Right atrium auricular region (tissue), 2 donors: ENCODE data around the gene NPAT. TPM values are rescaled to one million over a fixed set of nuclear protein-coding genes. Genes with fewer than 3 reads are reported as not detected.
"Not testable (repeated sequence)": the region's sequence is repeated elsewhere in the genome, so short reads cannot be mapped to it uniquely, and the experiment has no call there.

Experiments
- DNase-seq: peaks from one replicate; pipeline ENCODE4 v3.0.0-alpha.2; 2019; ENCODE audit warnings: low spot score
- H3K27ac ChIP-seq, 2 donors: fragments of 200-600 bp; sonication (generic); 1 replicate in 1 of 2; 2 replicates in 1 of 2; pipeline ENCODE4 v1.5.1; 2016 to 2019
- H3K27me3 ChIP-seq, 2 donors: fragments of 200-600 bp; sonication (generic); one replicate each; pipeline versions ENCODE4 v1.5.1 to v1.6.0; 2017 to 2019
- H3K36me3 ChIP-seq: fragments of 200-600 bp; sonication (generic); one replicate; pipeline ENCODE4 v1.5.1; 2016
- H3K4me1 ChIP-seq, 2 donors: fragments of 200-600 bp; sonication (generic); one replicate each; pipeline versions ENCODE4 v1.5.1 to v1.6.0; 2017 to 2019
- H3K4me3 ChIP-seq, 2 donors: fragments of 200-600 bp; sonication (generic); 1 replicate in 1 of 2; 2 replicates in 1 of 2; pipeline ENCODE4 v1.5.1; 2017 to 2019; ENCODE audit warnings: mild to moderate bottlenecking in 1 of 2, moderate library complexity in 1 of 2
- H3K9me3 ChIP-seq, 2 donors: fragments of 200-600 bp; sonication (generic); one replicate each; pipeline ENCODE4 v1.5.1; 2019
- CTCF ChIP-seq, 2 donors: fragments of 200-600 bp; sonication (generic); IDR thresholded peaks; one replicate each; pipeline ENCODE4 v1.5.1; 2019; ENCODE audit warnings: antibody characterized with exemption in 2 of 2
- total RNA-seq, 2 donors: library from RNA; depleted of rRNA; stranded (reverse); fragments of >200 nt; gene quantifications; one replicate each; pipeline ENCODE4 v1.1.0, GENCODE V29; 2016

NPAT gene
- total RNA-seq, 2 donors from 2014 or later = 10.6 to 12.7 TPM

- no peak overlapping the region for H3K4me3 ChIP-seq
- no peak for DNase-seq
- H3K27me3 ChIP-seq = no peaks in the 10 kb centered on the region
- peaks cover 0 to 10% of the 10 kb centered on the region in 2 donors for H3K4me1 ChIP-seq
- peaks cover 28% of the 10 kb centered on the region for H3K36me3 ChIP-seq
- H3K9me3 ChIP-seq = no peaks in the 10 kb centered on the region
- no peak overlapping the region for H3K27ac ChIP-seq
- no peak for TF ChIP-seq CTCF (IDR thresholded peaks at IDR 0.05)
These were observed 90.4 kb downstream of the NPAT start for GRCh38 chr11:108131993-108132392.

GRCh38 chr11:108128772-108129171, 93.7 kb downstream of the NPAT start:
- DNase-seq = no peak
- Histone ChIP-seq H3K4me1 (peaks cover 0 to 27% of the 10 kb centered on the region in 2 donors), H3K27me3 (no peaks in the 10 kb centered on the region), H3K4me3 (no peak overlapping the region), H3K27ac (no peak overlapping the region), H3K9me3 (no peaks in the 10 kb centered on the region), H3K36me3 (peaks cover 6% of the 10 kb centered on the region)
- TF ChIP-seq CTCF (IDR thresholded peaks at IDR 0.05) = no peak

DNA sequence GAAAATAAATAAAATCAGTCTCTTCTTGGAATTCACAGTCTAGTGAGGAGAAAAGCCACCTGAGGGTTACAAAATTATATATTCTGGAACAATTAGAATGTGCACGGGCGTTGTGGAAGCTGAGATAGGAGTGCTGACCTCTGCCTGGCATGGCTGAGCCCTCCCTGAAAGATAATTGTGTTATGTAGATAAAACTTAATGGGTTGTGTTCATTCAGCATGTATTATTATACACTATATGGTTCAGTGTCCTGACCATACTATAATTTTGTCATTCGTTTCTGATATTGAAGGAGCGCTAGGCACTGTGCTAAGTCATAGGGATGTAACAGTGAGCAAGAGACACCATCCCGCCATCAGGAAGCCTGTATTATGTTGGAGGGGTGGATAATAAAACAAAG, 97.3 kb downstream of the NPAT start:
- Histone ChIP-seq H3K36me3 (no peaks in the 10 kb centered on the region), H3K9me3 (no peaks in the 10 kb centered on the region), H3K27ac (peak overlapping the region; percentile 96), H3K4me1 (peaks cover 0 to 42% of the 10 kb centered on the region in 2 donors), H3K4me3 (no peak overlapping the region), H3K27me3 (no peaks in the 10 kb centered on the region)
- no peak for DNase-seq
- TF ChIP-seq CTCF (IDR thresholded peaks at IDR 0.05) = no peak

- H3K36me3 ChIP-seq = no peaks in the 10 kb centered on the region
- no peak for DNase-seq
- peak overlapping the region; percentile 70 to 72 for H3K4me3 ChIP-seq
- peak overlapping the region; percentile 96 for H3K27ac ChIP-seq
- no peaks in the 10 kb centered on the region for H3K9me3 ChIP-seq
- TF ChIP-seq CTCF (IDR thresholded peaks at IDR 0.05) = no peak
- H3K27me3 ChIP-seq = no peaks in the 10 kb centered on the region
- peaks cover 0 to 40% of the 10 kb centered on the region in 2 donors for H3K4me1 ChIP-seq
These were observed 100.2 kb downstream of the NPAT start for GRCh38 chr11:108122166-108122628.

DNA sequence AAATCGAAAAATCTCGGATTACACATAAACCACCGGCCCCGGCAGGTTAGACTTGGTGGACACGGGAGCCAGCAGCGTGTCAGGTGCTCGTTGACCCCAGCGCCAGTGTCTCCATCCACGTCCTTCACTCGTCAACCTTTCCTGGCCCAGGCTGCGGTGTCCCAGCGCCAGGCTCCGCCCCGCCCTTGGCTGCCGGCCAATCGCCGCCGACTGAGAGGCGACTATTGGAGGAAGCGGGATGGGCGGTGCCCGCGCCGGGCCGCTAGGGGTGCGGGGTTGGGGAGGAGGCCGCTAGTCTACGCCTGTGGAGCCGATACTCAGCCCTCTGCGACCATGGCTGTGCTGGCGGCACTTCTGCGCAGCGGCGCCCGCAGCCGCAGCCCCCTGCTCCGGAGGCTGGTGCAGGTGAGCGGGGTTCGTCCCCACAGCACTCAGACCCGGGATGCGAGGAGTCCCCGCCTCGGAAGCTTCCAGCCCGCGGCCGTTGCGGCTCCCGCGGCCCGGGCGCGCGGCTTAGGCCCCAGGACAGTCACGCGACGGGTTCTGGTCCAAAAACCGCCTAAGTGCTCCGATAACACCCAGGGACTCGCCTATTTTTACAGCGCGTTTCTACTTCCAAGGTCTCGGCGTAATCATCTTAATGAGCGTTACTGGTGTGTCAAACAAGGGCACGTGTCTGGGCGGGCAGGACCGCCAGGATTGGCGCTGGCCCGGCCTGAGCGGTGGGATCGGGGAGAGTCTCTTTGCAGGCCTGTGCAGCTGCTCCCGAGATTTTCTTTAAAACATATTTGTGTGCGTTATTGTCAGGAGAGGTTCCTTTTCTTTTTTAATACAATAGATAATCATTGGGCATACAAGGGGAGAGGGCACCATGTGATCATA, 100.9 kb downstream of the NPAT start, which contains the start of gene ACAT1:
ACAT1 (plus strand) TSS at position 294 of the 882 bp plus-strand sequence; CDS start at position 334, 40 bp downstream.
- peak; percentile 97 for DNase-seq
- Histone ChIP-seq H3K4me1 (peaks cover 0 to 39% of the 10 kb centered on the region in 2 donors), H3K36me3 (no peaks in the 10 kb centered on the region), H3K27me3 (no peaks in the 10 kb centered on the region), H3K4me3 (peak within 1 kb of the TSS; percentile 70 to 72), H3K9me3 (no peaks in the 10 kb centered on the region), H3K27ac (peak within 1 kb of the TSS; percentile 96)
- peak in 1 of 2 donors; percentile 44 for TF ChIP-seq CTCF (IDR thresholded peaks at IDR 0.05)

DNA sequence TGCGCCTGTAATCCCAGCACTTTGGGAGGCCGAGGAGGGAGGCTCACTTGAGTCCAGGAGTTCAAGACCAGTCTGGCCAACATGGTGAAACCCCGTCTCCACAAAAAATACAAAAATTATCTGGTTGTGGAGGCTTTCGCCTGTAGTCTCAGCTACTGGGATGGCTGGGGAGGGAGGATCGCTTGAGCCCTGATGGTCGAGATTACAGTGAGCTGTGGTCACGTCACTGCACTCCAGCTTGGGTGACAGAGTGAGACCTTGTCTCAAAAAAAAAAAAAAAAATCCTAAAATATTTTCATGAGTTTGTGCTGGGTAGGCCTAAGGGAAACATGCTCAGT, 101.5 kb downstream of the NPAT start:
- not testable (repeated sequence) for H3K9me3 ChIP-seq, H3K27me3 ChIP-seq, H3K36me3 ChIP-seq, DNase-seq
- H3K4me3 ChIP-seq = peak overlapping the region; percentile 70 to 72
- peaks cover 0 to 44% of the 10 kb centered on the region in 2 donors for H3K4me1 ChIP-seq
- peak overlapping the region; percentile 96 for H3K27ac ChIP-seq
